Activated CD8-positive, alpha-beta memory T cell treated with anti-CD3 and anti-CD28 coated beads, Interleukin-2, amount 10 ng/mL, durations not matched to agents 7 days and 5 days (primary cell): ENCODE results near the gene TMOD1. TPM values are rescaled to one million over a fixed set of nuclear protein-coding genes. Genes with fewer than 3 reads are reported as not detected.

Experiments used
- ATAC-seq: fragments of 150-1000 bp; cut with Tn5 transposase; one replicate; pipeline ENCODE4 v1.10.0; 2021; ENCODE audit warnings: moderate library complexity
- CTCF ChIA-PET: fragments of 350-600 bp; sonication (Branson Sonifier 250); formaldehyde crosslinking; loops from one replicate; lab custom pipeline; 2021; ENCODE audit warnings: antibody characterized with exemption; lab: Charles Lee
- DNase-seq: peaks from one replicate; pipeline ENCODE4 v3.0.0-alpha.2; 2020
- H3K27ac Mint-ChIP-seq: one replicate; pipeline ENCODE4 v1.8.0; 2021; ENCODE audit warnings: mild to moderate bottlenecking, mixed read lengths
- H3K27me3 Mint-ChIP-seq: one replicate; pipeline ENCODE4 v1.8.0; 2021; ENCODE audit warnings: mixed read lengths
- H3K36me3 Mint-ChIP-seq: one replicate; pipeline ENCODE4 v1.8.0; 2021; ENCODE audit warnings: mild to moderate bottlenecking, mixed read lengths
- H3K4me1 Mint-ChIP-seq: one replicate; pipeline ENCODE4 v1.8.0; 2021; ENCODE audit warnings: mixed read lengths
- H3K4me3 Mint-ChIP-seq: one replicate; pipeline ENCODE4 v1.8.0; 2021; ENCODE audit warnings: mild to moderate bottlenecking, moderate library complexity, mixed read lengths
- H3K9me3 Mint-ChIP-seq: one replicate; pipeline ENCODE4 v1.8.0; 2022; ENCODE audit warnings: low read depth, mixed read lengths
- total RNA-seq, 2 experiments: library from RNA; stranded (reverse); gene quantifications; one replicate each; pipeline ENCODE4 v1.2.3, GENCODE V29; 2021

The TMOD1 gene
- total RNA-seq, 2 experiments from 2014 or later, result 0.88 to 1.0 TPM

- ATAC-seq (no peak), DNase-seq (no peak)
- Mint-ChIP-seq H3K36me3 (no peaks in the 10 kb centered on the region), H3K9me3 (no peaks in the 10 kb centered on the region), H3K27ac (no peak overlapping the region), H3K4me1 (peaks cover 1% of the 10 kb centered on the region), H3K27me3 (peaks cover 33% of the 10 kb centered on the region), H3K4me3 (no peak overlapping the region)
- CTCF ChIA-PET, result no interaction called here
Observed at GRCh38 chr9:97548819-97549540, 47.5 kb downstream of the TMOD1 start.

DNA sequence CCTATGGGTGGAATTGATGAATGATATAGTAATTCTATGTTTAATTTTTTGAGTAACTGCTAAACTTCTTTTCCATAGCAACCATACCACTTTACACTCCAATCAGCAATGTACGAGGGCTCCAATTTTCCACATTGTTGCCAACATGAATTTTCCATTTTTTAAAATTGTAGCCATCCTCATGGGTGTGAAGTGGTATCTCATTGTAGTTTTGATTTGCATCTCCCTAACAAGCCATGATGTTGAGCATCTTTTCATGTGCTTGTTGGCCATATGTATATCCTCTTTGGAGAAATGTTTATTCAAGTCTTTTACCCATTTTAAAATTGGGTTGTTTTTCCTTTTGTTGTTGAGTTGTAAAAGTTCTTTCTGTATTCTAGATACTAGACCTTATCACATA, 48.9 kb downstream of the TMOD1 start:
- no peak for ATAC-seq
- CTCF ChIA-PET, result no interaction called here

DNA sequence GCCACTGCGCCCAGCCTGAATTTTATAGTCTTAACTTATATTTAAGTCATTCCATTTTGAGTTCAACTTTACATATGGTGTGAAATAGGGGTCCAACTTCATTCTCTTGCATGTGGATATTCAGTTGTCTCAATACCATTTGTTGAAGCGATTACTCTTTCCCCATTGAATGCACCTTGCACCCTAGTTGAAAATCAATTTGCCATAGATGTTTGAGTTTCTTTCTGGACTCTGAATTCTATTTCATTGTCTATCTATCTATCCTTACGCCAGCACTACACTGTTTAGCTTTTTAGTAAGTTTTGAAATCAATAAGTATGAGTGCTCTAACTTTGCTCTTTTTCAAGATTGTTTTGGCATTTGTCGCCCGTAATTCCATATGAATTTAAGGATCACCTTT, 49.8 kb downstream of the TMOD1 start:
- Mint-ChIP-seq H3K27me3 (peaks cover 46% of the 10 kb centered on the region), H3K36me3 (no peaks in the 10 kb centered on the region), H3K9me3 (no peaks in the 10 kb centered on the region), H3K27ac (no peak overlapping the region), H3K4me3 (no peak overlapping the region), H3K4me1 (peaks cover 1% of the 10 kb centered on the region)
- DNase-seq (no peak), ATAC-seq (no peak)
- CTCF ChIA-PET, result no interaction called here

More for the DNA sequence above, 48.9 kb downstream of the TMOD1 start:
- Mint-ChIP-seq H3K4me3 (no peak overlapping the region), H3K27me3 (peaks cover 42% of the 10 kb centered on the region), H3K27ac (no peak overlapping the region), H3K4me1 (peaks cover 1% of the 10 kb centered on the region), H3K36me3 (no peaks in the 10 kb centered on the region), H3K9me3 (no peaks in the 10 kb centered on the region)
- no peak for DNase-seq

- H3K9me3 Mint-ChIP-seq, result no peaks in the 10 kb centered on the region
- peaks cover 4% of the 10 kb centered on the region for H3K4me1 Mint-ChIP-seq
- no peaks in the 10 kb centered on the region for H3K36me3 Mint-ChIP-seq
- no peak for ATAC-seq
- DNase-seq, result no peak
- peaks cover 58% of the 10 kb centered on the region for H3K27me3 Mint-ChIP-seq
- no peak overlapping the region for H3K4me3 Mint-ChIP-seq
- H3K27ac Mint-ChIP-seq, result no peak overlapping the region
- CTCF ChIA-PET, result no interaction called here
Observed at GRCh38 chr9:97553141-97553540, 51.7 kb downstream of the TMOD1 start.

DNA sequence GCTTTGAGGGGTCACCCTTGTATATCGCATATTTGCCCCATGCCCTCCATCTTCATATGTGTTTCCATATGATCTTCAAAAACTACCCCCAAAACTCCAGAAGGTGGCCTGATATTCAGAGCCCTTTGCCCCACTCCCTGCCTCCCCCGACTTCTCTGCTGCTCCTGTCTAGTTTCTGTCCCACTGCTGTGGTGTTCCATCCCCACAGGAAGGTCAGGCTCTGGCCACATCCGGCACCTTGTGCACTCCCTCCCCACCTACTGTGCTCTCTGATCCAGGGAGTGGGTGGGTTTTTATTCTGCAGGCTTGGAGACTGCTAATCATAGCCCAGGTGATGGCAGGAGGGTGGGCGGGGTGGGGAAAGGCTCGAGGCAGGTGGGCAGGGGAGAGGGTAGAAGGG, 52.4 kb downstream of the TMOD1 start:
- Mint-ChIP-seq H3K36me3 (no peaks in the 10 kb centered on the region), H3K27ac (no peak overlapping the region), H3K9me3 (no peaks in the 10 kb centered on the region), H3K27me3 (peaks cover 57% of the 10 kb centered on the region), H3K4me1 (peaks cover 8% of the 10 kb centered on the region), H3K4me3 (no peak overlapping the region)
- CTCF ChIA-PET, result no interaction called here
- ATAC-seq (no peak), DNase-seq (no peak)

- peaks cover 57% of the 10 kb centered on the region for H3K27me3 Mint-ChIP-seq
- DNase-seq (no peak), ATAC-seq (no peak)
- peaks cover 13% of the 10 kb centered on the region for H3K4me1 Mint-ChIP-seq
- no peak overlapping the region for H3K4me3 Mint-ChIP-seq
- no peaks in the 10 kb centered on the region for H3K9me3 Mint-ChIP-seq
- H3K36me3 Mint-ChIP-seq, result no peaks in the 10 kb centered on the region
- no peak overlapping the region for H3K27ac Mint-ChIP-seq
- CTCF ChIA-PET, result no interaction called here
Observed at GRCh38 chr9:97554566-97555075, 53.2 kb downstream of the TMOD1 start.

- Mint-ChIP-seq H3K27ac (no peak overlapping the region), H3K9me3 (no peaks in the 10 kb centered on the region), H3K36me3 (no peaks in the 10 kb centered on the region), H3K4me3 (no peak overlapping the region), H3K27me3 (peaks cover 56% of the 10 kb centered on the region), H3K4me1 (peaks cover 15% of the 10 kb centered on the region)
- no peak for DNase-seq
- CTCF ChIA-PET, result no interaction called here
- ATAC-seq, result no peak
Observed at GRCh38 chr9:97555164-97555563, 53.7 kb downstream of the TMOD1 start.

DNA sequence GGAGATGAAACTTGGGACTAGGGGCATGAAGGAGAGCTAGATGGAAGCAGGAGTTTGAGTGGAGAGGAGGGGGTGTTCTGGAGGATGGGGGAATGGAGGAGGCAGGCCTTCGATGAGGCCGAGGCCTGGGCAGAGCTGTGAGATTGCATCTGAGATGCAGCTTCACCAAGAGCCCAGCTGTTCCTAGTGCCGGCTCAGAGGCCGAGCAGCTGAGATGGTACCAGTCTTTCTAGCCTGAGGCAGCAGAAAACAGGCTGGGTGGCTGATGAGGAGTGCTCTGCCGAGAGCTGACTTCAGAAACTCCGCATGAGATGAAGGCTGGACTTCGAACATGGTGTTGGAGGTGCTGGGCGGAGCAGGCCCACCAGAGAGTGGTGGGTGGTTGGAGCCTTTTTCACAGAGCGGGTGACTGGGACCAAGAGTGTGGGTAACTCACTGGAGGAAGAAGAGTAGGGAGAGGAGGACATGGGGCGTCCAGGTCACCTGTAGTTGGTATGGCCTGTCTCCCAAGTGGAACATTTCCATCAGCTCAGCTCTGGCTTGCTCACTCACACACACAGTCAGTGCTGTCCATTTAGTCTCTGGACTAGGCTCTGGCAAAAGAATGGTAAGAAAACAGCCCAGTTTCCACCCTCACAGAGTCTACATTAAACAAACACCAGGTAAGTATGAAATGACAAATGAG, 54.7 kb downstream of the TMOD1 start:
- Mint-ChIP-seq H3K4me1 (peaks cover 15% of the 10 kb centered on the region), H3K27ac (no peak overlapping the region), H3K9me3 (no peaks in the 10 kb centered on the region), H3K4me3 (no peak overlapping the region), H3K27me3 (peaks cover 52% of the 10 kb centered on the region), H3K36me3 (no peaks in the 10 kb centered on the region)
- DNase-seq (no peak), ATAC-seq (no peak)
- CTCF ChIA-PET, result no interaction called here

DNA sequence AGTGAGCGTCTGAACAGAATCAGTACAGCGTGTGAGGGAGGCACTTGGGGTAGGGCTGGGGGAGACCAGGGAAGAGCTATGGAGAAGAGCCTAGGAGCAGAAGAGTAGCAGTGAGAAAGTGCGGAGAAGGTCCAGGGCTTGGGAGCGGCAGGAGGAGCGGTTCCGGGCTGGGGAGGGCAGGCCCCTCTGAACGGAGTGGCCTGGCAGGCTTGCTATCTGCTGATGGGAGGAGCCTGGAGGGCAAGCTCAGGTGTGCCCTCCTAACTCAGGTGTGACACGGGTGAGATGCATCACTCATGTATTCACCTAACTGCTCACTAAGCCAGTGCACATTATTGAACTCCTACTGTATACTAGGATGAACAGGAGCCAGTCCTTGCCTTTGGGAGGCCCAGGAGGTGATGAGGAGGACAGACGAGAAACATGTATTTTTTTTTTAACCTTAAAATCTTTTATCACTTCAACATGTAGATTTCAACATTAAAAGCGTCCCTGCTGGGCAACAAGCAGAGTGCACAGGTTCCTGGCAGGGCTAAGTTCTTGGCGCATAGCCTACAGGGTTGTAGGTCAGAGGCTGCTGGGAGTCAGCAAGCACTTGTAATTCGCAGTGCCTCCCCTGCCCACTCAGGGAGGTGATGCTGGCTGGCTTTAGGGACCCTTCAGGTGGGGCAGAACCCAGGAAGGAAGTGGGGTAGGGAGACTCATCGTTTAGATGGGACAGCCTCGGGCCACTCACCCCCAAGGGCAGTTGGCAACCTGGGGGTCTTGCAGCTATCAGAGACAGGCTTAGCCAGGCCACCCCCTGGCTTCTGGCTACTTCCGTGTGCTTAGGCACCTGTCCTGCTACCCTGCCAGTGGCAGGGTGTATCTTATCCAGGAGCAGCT, 55.5 kb downstream of the TMOD1 start:
- Mint-ChIP-seq H3K36me3 (no peaks in the 10 kb centered on the region), H3K27me3 (peaks cover 50% of the 10 kb centered on the region), H3K4me3 (no peak overlapping the region), H3K9me3 (no peaks in the 10 kb centered on the region), H3K27ac (no peak overlapping the region), H3K4me1 (peaks cover 15% of the 10 kb centered on the region)
- ATAC-seq (no peak), DNase-seq (no peak)
- CTCF ChIA-PET, result no interaction called here

DNA sequence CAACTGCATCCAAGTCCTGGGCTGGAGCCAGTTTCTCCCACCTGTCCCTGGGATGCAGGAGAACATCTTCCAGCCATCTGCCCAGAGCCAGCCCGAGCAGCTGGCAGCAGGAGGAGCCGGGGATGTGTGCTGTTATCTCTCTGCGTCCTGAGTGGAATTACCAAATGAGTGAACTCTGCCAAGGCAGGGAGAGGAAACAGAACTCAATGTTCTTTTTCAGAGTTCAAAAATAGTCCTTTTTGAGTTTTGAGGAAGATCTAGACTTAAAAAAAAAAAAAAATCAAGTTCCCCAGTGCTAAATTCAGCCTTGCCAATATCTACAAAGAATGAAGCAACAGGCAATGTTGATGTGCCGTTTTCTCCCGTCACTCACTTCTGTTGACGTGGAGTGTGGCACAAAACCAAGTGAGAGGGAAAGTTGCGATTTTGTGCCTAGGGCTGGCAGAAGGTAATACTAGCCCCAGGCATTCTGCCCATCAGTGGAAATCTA, 56.2 kb downstream of the TMOD1 start:
- no peak for ATAC-seq
- Mint-ChIP-seq H3K36me3 (no peaks in the 10 kb centered on the region), H3K27me3 (peaks cover 43% of the 10 kb centered on the region), H3K9me3 (no peaks in the 10 kb centered on the region), H3K4me3 (no peak overlapping the region), H3K4me1 (peaks cover 15% of the 10 kb centered on the region), H3K27ac (no peak overlapping the region)
- CTCF ChIA-PET, result interaction anchor here (0.9 to 2.1 kb wide), 2 partner anchors 41 to 52 kb away, joined by 3 to 8 read pairs; no protein-coding TSS in a partner anchor
- no peak for DNase-seq

- Mint-ChIP-seq H3K9me3 (no peaks in the 10 kb centered on the region), H3K36me3 (no peaks in the 10 kb centered on the region), H3K4me1 (peaks cover 15% of the 10 kb centered on the region), H3K27me3 (peaks cover 41% of the 10 kb centered on the region), H3K4me3 (peak overlapping the region; percentile 21), H3K27ac (peak overlapping the region; percentile 6)
- CTCF ChIA-PET, result interaction anchor here (0.8 to 2.1 kb wide), 4 partner anchors 17 to 58 kb away, joined by 3 to 8 read pairs (median 4); partner anchors contain the start of gene TMOD1
- ATAC-seq, result peak; percentile 20
- DNase-seq, result no peak
Observed at GRCh38 chr9:97558701-97559101, 57.2 kb downstream of the TMOD1 start.

DNA sequence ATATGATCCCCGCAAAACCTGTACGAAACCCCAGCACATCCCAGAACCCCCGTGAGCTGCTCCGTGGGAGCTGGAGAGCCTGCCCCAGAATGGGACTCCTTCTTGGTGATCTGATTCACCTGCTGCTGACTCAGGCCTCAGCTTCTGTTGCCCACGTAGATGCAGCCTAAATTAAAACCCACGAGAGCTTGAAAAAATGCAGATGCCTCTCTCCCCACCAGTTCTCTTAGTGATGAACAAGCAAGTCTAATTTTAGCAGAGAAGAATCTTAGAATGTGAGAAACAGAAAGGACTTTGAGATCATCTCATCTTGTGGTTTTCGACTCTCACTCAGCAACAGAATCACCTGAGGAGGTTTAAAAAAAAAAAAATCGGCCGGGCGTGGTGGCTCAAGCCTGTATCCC, 57.6 kb downstream of the TMOD1 start:
- peaks cover 41% of the 10 kb centered on the region for H3K27me3 Mint-ChIP-seq
- H3K27ac Mint-ChIP-seq, result peak overlapping the region; percentile 6
- H3K4me1 Mint-ChIP-seq, result peaks cover 14% of the 10 kb centered on the region
- no peaks in the 10 kb centered on the region for H3K36me3 Mint-ChIP-seq
- ATAC-seq (peak; percentile 47), DNase-seq (no peak)
- H3K4me3 Mint-ChIP-seq, result peak overlapping the region; percentile 21
- no peaks in the 10 kb centered on the region for H3K9me3 Mint-ChIP-seq
- CTCF ChIA-PET, result interaction anchor here (0.8 to 2.1 kb wide), 3 partner anchors 16 to 58 kb away, joined by 3 to 8 read pairs (median 4); partner anchors contain the start of gene TMOD1

- CTCF ChIA-PET, result interaction anchor here (0.8 to 2.8 kb wide), 2 partner anchors 39 to 93 kb away, joined by 3 to 10 read pairs; no protein-coding TSS in a partner anchor
- DNase-seq (no peak), ATAC-seq (no peak)
- Mint-ChIP-seq H3K36me3 (no peaks in the 10 kb centered on the region), H3K27ac (no peak overlapping the region), H3K4me1 (peaks cover 14% of the 10 kb centered on the region), H3K27me3 (peaks cover 38% of the 10 kb centered on the region), H3K9me3 (no peaks in the 10 kb centered on the region), H3K4me3 (no peak overlapping the region)
Observed at GRCh38 chr9:97560154-97560553, 58.7 kb downstream of the TMOD1 start.
